ENCODE measurements around the gene M1AP.

Gene M1AP

DNA sequence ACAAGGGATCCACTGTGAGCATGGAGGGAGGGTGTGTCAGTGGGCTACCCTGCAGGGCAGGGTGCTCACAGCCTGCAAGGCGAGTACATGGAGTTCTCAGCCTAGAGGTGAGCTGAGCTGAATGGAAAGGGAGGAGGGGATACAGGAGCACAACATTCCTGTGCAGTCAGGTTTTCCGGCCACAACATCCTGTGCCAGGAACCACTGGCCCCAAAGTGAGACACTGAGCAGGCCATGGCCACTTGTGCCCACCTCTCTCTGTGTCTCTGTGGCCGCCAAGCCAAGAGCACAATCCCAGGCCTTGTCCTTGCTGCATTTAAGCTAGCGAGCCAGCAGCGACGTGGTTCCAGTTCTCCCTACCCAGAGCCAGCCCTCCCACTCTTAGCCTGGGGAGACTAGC lies 87.5 kb downstream of the M1AP start:
- no peak for DNase-seq

DNA sequence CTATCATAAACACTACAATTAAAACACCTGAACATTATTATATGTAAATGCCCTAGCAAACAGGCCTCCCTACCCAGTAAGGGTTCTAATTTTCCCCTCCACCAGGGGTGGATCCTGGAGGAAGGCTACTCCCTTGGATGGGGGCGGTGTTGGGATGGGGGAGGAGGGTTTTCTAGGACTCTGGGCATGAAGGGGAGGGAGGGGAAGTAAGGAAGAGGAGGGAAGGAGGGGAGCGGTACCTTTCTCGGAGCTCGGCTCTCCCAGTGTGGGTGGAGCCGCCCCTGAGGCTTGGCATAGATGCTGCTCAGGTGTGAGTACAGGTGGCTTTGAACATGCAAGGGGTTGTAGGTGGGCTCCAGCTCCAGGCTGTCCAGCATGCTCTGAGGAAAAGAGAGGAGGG lies 88.2 kb downstream of the M1AP start:
- no peak for DNase-seq

DNA sequence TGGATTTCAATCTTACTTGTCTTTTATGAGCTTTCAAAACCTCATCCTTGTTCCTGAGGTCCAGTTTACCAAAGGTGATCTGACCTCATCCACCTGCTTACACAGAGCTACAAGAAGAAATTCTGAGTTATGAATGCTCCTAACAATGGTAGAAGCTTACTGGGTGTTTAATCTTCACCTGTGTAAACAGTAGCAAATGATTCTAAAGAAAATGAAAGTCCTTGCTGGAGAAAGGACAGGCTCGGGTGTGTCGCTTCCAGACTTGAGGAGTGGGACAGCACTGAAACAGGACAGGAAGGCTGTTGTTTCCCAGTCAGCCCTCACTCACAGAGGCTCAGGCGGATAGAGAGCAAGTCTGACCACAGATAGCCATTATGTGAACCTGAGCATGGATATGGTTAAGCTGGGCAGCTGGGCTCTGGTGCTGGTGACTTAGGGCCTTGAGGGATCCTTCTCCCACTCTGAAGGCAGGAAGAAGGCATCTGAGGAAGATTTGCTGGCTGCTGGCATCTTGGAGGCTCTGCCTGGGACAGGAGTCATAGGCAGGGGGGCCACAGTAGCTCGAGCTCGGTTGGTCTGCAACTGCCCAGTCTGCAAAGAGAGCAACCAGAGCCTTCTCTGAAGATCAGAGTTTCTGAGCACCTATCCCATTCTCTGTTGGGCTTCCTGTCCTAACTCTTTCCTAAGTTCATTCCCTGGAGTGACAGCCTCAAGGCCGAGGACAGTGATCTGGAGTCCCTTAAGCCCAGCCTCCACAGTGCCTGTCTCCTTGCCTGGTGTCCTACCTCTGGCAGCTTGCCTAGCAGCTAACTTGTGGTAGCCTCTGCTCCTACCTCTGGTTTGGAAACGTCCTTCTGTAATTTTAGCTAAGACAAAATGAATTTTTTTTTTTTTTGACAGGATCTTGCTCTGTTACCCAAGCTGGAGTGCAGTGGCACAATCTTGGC lies 89.6 kb downstream of the M1AP start:
- DNase-seq = no peak

DNA sequence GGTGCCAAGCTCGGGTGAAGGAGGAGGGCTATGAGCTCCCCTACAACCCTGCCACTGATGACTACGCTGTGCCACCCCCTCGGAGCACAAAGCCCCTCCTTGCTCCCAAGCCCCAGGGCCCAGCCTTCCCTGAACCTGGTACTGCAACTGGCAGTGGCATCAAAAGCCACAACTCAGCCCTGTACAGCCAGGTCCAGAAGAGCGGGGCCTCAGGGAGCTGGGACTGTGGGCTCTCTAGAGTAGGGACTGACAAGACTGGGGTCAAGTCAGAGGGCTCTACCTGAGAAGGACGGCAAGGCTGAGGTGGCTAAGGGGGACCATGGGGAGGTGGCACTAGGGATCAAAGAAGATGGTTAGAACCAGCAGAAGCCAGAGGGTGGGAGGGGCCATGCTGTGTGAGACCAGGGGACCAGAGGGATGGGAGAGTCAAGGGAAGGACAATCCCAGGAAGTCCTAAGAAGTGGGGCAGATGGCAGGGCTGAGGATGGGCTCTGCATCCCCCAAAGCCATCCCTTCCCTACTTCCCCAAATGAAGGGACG lies 91.2 kb downstream of the M1AP start:
- DNase-seq = no peak

DNA sequence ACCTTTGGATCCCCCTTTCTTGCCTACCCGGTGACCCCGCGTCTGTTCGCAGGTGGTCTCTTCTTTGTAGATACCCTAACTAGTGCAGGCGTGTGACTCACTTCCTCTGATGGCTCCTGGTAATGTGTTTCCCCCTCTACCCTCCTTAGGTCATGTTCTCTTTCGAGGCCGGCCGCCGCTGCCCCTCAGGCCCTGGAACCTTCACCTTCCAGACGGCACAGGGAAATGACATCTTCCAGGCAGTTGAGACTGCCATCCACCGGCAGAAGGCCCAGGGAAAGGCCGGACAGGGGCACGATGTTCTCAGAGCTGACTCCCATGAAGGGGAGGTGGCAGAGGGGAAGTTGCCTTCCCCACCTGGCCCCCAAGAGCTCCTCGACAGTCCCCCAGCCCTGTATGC lies 92.0 kb downstream of the M1AP start:
- DNase-seq = no peak

DNA sequence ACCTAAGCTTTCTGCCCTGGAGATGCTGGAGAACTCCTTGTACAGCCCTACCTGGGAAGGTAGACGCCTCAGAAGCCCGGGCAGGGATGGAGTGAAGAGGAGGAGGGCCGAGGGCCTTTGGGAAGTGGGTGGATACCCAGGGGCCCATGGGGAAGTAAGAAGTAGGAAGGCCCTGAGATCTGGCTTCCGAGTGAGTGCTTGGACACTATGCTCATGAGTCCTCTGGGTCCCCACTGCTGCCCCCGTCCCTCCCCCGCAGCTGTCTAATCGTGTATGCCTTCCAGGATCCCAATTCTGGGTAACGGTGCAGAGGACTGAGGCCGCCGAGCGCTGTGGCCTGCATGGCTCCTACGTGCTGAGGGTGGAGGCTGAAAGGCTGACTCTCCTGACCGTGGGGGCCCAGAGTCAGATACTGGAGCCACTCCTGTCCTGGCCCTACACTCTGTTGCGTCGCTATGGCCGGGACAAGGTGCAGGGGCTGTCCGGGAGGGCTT lies 92.5 kb downstream of the M1AP start:
- no peak for DNase-seq

DNA sequence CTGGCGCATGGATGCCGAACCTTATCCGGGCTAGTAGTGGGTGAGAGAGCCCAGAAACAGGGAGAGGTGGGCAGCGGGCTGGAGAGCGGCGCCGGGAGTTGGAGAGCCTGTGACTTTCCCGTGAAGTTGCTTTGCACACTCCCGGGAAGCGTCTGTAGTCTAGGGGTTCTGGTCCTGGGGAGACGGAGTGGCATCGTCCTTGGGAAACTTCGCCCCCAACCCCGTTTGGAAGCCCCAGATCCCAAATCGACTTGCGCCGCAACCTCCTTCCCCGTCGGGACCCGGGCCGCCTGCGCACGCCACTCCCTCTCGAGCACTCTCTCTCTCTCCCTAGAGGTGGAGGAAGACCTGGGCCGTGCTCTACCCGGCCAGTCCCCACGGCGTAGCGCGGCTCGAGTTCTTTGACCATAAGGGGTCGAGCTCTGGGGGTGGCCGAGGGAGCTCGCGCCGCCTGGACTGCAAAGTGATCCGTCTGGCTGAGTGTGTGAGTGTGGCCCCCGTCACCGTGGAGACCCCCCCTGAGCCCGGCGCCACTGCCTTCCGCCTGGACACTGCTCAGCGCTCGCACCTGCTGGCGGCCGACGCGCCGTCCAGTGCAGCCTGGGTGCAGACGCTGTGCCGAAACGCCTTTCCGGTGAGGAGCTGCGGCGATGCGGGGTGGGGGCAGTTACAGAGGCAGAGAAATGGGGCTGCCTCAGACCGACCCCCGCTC lies 93.2 kb downstream of the M1AP start:
- no peak for DNase-seq

DNA sequence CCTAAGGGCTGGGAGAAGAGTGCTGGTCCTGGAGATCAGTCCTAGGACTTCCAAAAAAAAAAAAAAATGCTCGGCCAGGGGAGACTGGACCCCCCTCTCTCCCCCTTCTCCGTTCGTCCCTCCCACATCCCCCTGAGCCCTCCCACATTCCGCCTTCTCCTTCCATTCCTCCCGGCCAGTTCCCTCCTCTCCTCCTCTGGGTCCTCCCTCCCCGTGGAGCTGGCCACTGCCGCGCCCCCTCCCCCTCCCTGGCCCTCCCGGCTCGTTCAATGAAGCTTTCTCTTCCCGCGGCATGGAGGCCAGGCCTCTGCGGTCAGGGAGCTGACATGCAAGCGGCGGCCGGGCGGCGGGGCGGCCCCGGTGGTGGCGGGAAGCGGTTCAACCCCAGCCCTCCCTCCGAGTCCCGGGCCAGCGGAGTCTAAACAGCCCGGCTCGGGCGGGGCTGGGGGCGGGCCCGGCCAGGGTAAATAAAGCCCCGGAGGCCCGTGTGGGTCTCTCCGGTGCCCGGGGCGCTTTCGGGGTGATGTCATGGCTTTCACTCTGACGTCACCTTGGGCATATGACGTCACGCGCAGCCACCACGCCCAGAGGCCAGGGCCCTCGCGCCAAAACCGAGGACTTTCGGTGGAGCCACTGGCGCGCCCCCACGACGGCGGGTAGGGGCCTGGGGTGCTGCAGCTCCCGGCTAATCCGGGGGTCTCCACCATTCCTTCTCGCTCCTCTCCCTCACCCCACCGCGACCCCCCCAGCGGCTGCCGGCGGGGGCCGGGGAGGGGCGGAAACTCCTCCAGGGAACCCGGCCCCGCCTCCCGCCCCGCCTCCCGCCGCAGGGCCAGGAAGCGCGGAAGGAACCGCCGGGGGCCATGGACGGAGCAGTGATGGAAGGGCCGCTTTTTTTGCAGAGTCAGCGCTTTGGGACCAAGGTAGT lies 94.0 kb downstream of the M1AP start, which contains the start of the genes DOK1 and LOXL3:
Gene DOK1, plus strand, starts transcription at position 829 of the 928 bp plus-strand sequence. Its CDS starts 35 bp downstream, at position 864.
Gene LOXL3, minus strand, starts transcription at position 51 of the 928 bp plus-strand sequence. CDS start 1,308 bp downstream, outside the sequence.
- peak in 1 of 2 experiments; percentile 24 for DNase-seq

DNA sequence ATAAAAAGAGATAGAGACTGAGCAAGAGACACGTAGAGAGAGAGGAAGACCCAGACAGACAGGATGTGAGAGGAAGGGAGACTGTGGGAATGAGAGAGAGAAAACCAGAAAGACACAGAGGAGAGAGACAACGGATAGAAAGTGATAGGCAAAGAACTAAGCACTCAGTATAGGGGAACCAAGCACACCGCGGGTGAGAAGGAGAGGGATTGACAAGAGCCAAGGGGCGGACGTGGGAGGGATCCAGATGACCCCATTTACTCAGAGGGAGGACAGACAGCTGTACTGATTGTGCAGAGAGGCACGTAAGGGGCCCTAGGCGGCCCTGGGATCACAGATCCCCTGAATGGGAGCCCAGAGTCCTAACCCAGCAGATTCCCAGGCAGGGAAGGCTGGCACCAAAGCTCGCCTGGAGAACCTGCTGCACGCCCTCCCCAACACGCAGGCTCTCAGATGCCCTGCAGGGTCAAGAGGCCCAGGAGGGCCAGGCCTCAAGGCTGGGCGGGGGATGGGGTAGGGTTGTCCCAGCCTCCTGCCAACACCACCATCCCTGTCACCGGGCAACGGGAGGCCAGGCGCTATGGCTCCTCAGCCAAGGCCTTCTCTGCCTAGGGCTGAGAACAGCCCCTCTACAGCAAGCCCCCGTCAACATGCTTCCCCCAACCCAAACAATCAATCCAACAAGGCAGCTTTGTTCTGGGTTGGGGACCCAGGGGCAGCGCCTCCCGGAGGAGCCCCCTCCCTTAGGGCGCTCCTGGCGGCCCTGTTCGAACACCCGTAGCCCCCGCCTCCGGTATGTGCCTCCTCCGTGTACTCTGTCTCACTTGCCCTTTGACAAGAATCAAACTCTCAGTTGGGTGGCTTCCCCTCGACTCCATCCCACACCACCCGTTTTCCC lies 95.0 kb downstream of the M1AP start:
- no peak for DNase-seq

DNA sequence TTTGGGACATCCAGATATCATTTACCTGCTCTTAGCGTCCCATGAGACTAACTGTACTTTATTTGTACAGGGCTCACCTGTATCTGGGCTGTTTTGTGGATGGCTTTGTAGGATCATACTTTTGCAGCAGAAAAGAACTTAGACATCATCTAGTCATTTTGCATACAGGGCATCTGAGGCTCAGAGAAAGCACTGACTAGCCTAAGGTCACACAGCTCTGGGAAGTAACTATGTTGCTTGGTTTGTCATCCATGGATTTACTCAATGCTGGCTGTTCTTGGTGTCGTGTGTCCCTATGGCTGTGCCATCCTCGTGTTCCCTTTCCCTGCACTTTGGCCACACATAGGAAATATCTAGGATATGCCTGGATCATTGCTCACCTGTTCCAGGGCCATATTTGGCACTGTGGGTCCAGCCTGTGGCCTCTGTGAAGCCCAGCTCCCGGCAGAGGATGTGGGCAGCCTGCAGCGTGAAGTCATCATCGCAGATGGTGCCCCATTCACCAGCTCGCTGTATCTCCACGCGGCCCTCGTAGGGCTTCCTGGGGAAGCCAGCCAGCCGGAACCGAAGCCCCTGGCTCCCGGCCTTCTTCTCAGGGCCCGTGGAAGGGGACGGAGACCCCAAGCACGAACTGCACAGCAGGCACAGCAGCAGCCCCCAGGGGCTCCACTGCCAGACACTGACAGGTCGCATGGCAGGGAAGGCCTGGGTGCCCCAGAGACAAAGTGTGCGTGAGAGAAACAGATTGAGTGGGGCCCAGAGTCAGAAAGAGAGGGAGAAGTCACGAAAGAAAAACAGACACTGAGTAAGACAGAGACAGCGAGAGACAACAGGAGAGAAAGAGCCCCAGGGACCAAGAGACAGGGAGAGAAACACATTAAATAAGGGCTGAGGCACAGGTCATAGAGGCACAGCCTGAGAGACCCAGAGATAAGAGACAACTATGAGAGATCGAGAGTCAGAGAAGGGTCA lies 95.9 kb downstream of the M1AP start:
- no peak for DNase-seq

DNA sequence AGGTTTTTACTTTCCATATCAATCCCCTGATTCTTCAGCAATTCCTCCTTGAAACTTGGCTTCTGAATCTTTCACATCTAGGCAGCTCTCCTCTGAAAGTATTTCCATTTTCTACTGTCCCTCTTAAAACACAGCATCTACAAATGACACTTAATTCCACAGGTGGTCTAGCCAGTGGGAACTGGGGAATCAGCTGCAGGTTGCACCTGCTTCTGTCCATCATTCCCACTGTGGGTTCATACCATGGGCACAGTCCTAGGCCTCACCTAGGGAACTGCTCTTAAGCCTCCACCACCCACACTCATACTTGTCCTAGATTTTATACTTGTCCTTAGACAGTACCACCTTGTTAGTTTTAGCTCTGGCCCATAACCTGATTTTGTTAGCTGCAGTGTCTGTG lies 96.6 kb downstream of the M1AP start:
- no peak for DNase-seq

DNA sequence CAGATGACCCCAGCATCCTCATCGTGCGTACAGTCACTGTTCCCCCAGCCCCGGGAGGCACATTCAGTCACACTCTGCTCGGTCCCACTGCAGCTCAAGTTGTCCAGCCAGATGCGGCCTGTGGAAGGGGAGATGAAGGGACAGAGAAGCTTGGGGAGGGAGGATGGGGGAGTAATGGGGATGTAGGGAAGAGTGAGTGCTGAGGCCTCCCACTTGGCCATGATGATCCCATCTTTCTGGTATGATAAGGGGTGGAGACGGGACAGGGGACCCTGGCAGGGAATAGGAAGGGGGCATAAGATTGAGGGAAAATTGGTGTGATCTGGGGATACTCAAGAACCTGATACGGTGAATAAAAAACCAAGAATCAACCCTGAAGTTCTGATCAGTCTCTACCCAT lies 97.9 kb downstream of the M1AP start:
- DNase-seq = no peak

DNA sequence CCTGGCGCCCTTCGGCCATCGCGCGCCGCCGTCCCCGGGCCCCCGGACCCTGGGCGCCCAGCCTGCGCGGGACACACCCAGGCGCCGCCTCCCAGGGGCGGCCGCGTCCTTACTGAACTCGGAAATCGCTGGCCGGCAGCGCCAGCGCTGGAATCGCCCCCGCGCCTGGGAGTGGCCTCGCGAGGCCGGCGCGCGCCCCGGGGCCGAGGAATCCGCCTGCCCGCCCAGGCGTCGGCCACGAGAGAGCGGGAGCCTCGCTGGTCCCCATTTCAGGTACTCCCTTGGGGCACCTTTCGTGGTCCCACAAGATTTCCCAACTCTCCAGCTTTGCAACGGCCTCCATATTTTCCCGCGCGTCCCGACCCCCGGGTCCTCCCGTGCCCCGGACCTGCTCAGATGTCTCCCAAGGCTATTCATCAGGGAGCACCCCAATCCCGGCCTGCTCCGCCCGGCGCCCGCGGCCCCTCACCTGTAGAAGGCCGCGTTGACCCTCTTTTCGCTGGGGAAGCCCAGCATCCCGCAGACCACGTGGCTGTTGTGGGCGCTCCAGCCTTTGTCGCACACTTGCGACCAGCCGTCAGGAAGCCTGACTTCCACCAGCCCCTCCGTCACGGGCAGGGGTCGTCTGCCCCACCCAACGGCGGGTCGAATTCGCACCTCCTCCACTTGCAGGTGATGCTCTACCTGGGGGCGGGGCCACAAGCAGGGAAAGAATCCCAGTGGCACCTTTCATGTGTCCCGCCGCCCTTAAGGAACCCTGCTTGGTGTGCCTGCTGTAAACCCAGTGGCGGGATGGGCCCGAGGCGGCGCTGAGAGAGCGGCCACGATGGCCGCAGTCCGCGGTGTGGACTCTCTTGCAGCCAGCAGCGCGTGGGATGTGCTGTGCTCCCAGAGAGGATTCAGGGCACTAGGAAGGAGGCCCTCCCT lies 99.0 kb downstream of the M1AP start:
- DNase-seq = peak in 1 of 2 experiments; percentile 50

DNA sequence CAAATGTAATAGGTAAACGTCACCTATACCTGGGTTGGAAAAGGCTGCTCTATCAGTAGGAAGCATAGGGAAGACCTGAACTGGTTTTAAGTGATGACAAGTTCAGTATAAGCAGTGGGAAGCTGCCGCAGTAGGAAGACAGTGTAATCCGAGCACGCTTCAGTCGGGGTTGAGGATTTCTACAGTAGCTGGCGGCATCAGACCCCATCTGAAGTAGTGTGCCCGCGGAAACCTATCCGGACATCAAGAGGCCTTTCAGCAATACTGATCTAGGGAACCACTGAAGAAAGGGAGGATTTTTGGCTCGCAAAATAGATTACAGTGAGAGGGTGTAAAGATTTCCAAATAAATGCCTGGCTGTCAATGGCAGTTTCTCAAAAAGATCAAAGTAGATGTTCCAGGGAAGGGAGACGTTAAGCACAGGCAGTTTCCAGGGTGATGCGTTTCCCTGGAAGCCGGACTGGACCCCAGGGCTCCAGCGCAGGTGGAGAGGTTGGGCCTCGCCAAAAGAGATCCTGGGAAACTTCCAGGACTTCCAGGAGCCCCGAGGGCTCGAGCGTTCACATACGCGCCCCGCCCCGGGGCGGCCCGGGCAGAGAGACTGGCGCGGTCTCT lies 99.7 kb downstream of the M1AP start:
- DNase-seq = no peak

DNA sequence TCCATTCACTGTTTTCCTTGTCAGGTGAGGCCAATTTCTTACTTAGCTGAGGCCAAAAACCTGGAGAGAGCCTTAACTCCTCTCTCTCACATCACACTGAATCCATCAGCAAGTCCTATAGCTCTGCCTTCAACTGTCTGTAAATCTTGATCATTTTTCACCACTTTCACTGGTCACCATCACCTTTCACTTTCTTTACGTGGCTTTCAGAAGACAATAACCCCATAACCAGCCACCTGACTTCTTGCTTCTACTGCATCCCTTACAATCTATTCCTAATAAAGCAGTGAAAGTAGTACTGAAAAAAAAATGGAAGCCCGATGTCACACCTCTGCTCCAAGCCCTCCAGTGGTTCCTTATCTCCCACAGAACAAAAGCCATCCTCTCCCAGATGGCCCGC lies 102.1 kb downstream of the M1AP start:
- no peak for DNase-seq

DNA sequence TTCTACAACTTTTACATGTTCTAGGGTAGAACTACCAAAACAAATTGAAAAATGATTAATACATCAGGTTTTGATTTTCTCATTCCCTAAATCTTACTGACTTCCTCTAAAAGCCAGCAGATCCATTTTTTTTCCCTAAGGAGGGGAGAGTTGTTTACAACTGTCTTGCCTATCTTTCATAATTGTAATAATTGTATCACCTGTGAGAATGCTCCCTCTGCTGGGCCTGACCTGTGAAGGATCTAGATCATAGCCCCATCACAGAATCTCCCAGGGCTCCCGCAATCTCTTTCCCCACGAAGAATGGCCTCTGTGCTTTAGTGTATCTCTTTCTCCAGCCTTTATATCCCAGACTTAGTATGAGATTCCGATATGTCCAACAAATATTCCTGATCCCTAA lies 103.5 kb downstream of the M1AP start:
- DNase-seq = peak in 1 of 2 experiments; percentile 14

DNA sequence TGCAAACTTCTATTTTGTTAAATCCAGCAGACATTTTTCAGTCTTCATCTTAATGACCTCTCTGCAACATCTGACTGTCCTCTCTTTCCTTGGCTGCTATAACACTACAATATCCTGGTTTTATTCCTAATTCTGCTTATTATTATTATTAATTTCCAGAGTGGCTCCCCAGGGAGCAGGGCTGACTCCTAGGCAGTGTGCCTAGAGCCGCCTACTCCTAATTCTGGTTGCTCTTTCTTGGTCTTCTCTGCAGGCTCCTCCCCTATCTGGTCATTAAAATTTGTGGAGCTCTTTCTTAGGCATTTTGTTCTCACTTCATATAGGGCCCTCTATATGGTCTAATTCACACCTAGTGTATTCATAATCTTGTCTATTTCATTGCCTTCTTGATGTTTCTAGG lies 105.2 kb downstream of the M1AP start:
- no peak for DNase-seq

DNA sequence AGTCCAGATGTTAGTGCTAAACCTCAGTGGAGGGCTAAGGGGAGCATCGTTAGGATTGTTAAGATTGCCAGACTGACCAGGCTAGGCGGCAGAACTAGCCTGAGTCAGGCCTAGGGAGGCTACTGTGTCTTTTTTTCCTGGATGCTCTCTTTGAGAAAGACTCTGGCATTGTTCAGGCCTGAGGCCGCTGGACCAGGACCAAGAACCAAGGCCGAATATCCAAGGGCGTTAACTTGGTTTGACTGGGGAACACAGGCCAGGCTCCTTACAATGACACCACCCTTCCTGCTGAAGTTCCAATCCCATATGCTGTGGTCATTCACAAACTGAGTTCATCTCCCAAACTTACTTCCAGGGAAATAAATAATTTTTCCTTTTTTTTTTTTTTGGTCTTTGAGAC lies 107.8 kb downstream of the M1AP start:
- no peak for DNase-seq

All from SW 1271 (cell line).